OCI-LY1 (cell line): ENCODE data around the gene ADORA2A.

Experiments used
- EZH2 ChIP-seq: fragments of 200-600 bp; sonication (generic), shearing (Covaris generic); IDR thresholded peaks from 2 replicates; pipeline ENCODE4 v1.8.0; 2017; ENCODE audit warnings: borderline replicate concordance, mixed run types, mild to moderate bottlenecking, antibody characterized with exemption, low read length, moderate library complexity, mixed read lengths
- TF ChIP-seq, protein P1 (sequence below): fragments of 200-600 bp; sonication (generic), shearing (Covaris generic); IDR thresholded peaks from 2 replicates; pipeline ENCODE4 v1.5.1; 2017; ENCODE audit warnings: mild to moderate bottlenecking, antibody characterized with exemption, low read length, moderate library complexity, mixed read lengths

DNA sequence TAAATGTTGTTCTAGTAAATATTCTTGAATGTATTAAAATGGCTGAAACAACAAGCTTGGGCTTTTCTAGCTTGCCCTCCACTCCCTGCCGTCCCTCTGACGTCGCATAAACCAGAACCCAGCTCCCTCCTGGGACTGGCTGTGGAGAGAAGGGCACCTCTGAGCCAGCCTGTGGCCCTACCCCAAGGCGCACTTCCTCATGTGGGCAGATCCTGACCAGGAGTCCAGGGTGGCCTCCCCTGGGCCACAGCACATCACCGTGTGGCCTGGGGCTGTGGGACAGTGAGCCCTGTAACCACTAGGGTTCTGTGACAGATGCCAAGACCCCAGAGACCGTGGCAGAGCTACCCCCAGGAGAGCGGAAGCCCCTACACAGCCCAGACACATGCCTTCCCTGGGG, 10.2 kb upstream of the ADORA2A start:
- no peak for TF ChIP-seq EZH2
- TF ChIP-seq, protein P1, sequence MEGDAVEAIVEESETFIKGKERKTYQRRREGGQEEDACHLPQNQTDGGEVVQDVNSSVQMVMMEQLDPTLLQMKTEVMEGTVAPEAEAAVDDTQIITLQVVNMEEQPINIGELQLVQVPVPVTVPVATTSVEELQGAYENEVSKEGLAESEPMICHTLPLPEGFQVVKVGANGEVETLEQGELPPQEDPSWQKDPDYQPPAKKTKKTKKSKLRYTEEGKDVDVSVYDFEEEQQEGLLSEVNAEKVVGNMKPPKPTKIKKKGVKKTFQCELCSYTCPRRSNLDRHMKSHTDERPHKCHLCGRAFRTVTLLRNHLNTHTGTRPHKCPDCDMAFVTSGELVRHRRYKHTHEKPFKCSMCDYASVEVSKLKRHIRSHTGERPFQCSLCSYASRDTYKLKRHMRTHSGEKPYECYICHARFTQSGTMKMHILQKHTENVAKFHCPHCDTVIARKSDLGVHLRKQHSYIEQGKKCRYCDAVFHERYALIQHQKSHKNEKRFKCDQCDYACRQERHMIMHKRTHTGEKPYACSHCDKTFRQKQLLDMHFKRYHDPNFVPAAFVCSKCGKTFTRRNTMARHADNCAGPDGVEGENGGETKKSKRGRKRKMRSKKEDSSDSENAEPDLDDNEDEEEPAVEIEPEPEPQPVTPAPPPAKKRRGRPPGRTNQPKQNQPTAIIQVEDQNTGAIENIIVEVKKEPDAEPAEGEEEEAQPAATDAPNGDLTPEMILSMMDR, result no peak
